Measurements from ENCODE around the gene FOXF1.

FOXF1 gene

DNA sequence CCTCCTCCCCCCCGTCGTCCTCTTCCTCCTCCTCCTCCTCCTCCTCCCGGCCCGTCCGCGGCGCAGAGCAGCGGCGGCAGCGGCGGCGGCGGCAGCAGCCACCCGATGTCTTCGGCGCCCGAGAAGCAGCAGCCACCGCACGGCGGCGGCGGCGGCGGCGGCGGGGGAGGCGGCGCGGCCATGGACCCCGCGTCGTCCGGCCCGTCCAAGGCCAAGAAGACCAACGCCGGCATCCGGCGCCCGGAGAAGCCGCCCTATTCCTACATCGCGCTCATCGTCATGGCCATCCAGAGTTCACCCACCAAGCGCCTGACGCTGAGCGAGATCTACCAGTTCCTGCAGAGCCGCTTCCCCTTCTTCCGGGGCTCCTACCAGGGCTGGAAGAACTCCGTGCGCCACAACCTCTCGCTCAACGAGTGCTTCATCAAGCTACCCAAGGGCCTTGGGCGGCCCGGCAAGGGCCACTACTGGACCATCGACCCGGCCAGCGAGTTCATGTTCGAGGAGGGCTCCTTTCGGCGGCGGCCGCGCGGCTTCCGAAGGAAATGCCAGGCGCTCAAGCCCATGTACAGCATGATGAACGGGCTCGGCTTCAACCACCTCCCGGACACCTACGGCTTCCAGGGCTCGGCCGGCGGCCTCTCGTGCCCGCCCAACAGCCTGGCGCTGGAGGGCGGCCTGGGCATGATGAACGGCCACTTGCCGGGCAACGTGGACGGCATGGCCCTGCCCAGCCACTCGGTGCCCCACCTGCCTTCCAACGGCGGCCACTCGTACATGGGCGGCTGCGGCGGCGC, at the start of gene FOXF1:
Gene FOXF1, plus strand, starts transcription at position 63 of the 797 bp plus-strand sequence. Its CDS starts 43 bp downstream, at position 106.
- in situ Hi-C loops (cut with HindIII; ENCODE audit: low pct_ligation_motif_present, low pct_unique_long_range_greater_than_20kb, low sequenced_read_pairs) = no loop called here

GRCh38 chr16:86461037-86461436, 49.3 kb upstream of the FOXF1 start:
- in situ Hi-C loops (cut with HindIII; ENCODE audit: low pct_ligation_motif_present, low pct_unique_long_range_greater_than_20kb, low sequenced_read_pairs) = no loop called here
- DNase-seq = no peak

More for the DNA sequence above, at the start of gene FOXF1:
- DNase-seq = no peak

DNA sequence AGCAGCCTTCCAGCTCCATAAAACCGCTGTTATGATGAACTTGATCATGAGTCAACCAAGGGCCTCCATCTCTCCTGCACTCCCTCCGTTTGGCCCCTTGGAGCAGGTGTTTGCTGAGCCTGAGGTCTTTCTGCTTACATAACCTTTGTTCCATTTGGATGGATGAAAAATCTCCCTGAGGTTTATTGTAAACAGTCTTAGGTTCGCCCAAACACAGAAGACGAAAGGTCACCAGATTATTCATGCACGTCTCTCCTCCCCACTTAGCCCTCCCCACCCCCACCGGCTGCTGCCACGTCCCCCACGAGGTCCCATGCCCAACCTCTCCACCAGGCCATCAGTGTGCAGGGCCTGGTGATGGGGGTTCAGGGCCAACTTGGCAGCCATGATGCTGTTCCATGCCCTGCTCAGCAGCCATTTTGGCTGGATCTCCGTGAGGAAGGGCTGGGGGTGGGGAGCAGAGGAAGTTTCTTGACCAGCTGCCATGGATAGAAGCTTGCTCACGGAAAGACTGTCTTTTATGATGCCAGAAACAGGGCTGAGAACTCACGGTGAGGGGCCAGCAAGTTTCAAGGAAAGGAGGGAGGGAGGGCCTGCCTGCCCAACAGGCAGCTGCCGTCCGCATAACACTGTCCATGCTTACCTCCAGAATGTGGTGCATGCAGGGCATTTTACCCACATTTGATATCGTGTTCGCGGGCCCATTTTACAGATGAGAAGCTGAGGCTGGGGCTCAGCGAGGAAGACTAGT, 47.8 kb upstream of the FOXF1 start:
- in situ Hi-C loops (cut with HindIII; ENCODE audit: low pct_ligation_motif_present, low pct_unique_long_range_greater_than_20kb, low sequenced_read_pairs) = no loop called here
- no peak for DNase-seq

DNA sequence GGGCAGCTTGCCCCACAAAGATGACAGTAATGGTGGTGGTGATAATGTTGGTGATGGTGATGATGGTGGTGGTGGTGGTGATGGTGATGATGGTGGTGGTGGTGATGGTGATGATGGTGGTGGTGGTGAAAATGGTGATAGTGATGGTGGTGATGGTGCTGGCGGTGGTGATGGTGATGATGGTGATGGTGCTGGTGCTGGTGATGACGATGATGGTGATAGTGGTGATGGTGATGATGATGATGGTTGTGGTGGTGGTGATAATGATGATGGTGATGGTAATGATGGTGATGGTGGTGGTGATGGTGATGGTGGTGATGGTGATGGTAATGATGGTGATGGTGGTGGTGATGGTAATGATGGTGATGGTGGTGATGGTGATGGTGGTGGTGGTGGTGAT, 46.3 kb upstream of the FOXF1 start:
- no peak for DNase-seq
- in situ Hi-C loops (cut with HindIII; ENCODE audit: low pct_ligation_motif_present, low pct_unique_long_range_greater_than_20kb, low sequenced_read_pairs) = no loop called here

DNA sequence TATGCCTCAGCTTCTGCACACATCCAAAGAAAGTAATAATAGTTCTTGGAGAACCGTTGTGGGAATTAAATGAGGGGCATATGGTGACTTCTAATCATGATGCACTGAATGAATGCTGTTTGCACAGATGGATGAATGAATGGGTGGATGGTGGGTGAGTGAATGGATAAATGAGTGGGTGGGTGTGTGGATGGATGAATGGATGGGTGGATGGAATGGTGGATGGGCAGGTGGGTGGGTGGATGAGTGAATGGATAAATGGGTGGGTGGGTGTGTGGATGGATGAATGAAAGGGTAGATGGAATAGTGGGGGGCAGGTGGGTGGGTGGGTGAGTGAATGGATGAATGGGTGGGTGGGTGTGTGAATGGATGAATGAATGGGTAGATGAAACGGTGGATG, 44.9 kb upstream of the FOXF1 start:
- in situ Hi-C loops (cut with HindIII; ENCODE audit: low pct_ligation_motif_present, low pct_unique_long_range_greater_than_20kb, low sequenced_read_pairs) = no loop called here

DNA sequence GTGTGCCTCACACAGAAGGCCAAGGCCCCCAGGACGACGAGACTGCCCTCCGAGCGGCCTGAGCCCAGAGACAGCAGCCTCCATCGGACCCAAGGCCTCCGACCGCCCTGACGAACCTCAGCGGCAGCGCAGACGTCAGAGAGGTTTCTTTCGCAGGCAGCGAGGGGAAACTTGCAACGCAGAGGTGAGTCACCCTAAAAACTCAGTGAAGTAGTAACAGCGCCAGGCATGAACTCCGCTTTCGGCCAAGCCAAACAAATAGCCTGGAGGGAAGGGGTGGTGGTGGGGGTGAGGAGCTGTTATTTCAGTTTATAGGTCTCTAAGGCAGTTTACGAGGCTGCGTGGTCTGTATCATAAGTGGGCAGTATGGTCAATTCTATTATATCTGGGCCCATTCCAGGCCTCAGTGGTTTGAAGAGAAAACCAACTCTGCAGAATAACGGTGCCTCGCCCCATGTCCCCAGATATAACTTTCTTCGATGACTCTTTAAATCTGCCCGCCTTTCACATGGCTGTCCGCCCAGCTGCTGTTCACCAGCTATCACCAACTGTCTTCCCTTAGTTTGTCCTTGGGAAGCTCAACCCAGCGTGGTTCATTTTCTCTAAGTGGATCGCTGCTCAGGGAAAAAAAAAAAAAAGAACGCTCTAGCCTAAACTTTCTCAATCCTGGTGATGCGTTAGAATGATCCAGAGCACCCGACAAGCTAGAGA, 43.5 kb upstream of the FOXF1 start:
- in situ Hi-C loops (cut with HindIII; ENCODE audit: low pct_ligation_motif_present, low pct_unique_long_range_greater_than_20kb, low sequenced_read_pairs) = no loop called here
- no peak for DNase-seq

More for the DNA sequence above, 44.9 kb upstream of the FOXF1 start:
- no peak for DNase-seq

DNA sequence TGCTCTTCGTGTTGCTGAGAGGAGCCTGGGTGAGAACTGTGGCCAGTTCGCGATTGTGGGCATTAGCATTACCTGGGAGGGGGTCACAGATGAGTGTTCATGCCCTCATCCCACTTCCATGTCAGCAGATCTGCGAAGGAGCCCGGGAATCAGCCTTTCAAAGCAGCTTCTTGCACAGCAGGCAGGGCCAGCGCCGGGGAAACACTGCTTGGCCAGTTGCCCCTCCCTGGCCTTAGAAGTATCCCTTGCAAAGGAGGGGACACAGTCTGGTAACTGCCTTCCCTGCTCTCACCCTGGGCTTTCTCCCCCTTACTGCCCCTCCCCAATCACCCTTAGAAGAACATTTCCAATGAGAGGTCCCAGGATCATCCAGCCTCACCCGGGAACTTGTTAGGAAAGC, 42.8 kb upstream of the FOXF1 start:
- in situ Hi-C loops (cut with HindIII; ENCODE audit: low pct_ligation_motif_present, low pct_unique_long_range_greater_than_20kb, low sequenced_read_pairs) = no loop called here
- no peak for DNase-seq

DNA sequence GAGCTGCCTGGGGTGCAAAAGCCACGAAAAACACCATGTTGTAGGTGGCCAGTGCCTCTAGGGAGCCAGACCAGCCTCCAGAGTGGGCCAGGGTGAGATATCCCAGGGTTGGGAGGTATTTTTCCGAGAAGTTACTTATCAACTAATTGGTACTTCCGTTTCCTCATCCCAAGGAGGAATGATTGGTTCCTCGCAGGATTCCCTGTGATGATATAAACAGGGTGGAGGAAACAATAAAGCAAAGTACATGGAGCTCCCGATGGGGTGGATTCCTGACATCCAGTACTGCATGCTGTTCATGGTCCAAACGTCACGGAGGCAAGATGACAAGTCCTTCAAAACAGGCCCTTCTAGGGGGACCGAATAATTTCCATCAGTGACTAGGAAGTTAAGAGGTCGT, 39.4 kb upstream of the FOXF1 start:
- in situ Hi-C loops (cut with HindIII; ENCODE audit: low pct_ligation_motif_present, low pct_unique_long_range_greater_than_20kb, low sequenced_read_pairs) = no loop called here
- no peak for DNase-seq

GRCh38 chr16:86471896-86472295, 38.4 kb upstream of the FOXF1 start:
- DNase-seq = no peak
- in situ Hi-C loops (cut with HindIII; ENCODE audit: low pct_ligation_motif_present, low pct_unique_long_range_greater_than_20kb, low sequenced_read_pairs) = no loop called here

DNA sequence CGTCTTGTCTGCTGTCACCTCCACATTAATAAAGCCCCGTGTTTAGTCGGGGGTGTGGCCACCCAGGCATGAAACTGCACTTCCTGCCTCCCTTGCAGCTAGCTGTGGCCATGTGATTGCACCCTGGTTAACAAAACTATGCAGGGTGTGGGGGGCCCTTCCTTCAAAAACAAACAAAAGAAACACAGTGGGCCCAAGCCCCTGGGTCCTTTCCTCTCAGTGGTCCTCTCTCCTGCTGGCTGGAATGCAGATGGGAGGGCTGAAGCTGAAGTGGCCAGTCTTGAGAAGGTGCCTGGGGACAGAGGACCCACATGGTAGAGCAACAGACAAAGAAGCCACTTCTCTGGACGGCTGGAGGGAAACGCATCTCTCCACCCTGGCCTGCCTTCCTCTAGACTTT, 38.0 kb upstream of the FOXF1 start:
- DNase-seq = no peak
- in situ Hi-C loops (cut with HindIII; ENCODE audit: low pct_ligation_motif_present, low pct_unique_long_range_greater_than_20kb, low sequenced_read_pairs) = no loop called here

DNA sequence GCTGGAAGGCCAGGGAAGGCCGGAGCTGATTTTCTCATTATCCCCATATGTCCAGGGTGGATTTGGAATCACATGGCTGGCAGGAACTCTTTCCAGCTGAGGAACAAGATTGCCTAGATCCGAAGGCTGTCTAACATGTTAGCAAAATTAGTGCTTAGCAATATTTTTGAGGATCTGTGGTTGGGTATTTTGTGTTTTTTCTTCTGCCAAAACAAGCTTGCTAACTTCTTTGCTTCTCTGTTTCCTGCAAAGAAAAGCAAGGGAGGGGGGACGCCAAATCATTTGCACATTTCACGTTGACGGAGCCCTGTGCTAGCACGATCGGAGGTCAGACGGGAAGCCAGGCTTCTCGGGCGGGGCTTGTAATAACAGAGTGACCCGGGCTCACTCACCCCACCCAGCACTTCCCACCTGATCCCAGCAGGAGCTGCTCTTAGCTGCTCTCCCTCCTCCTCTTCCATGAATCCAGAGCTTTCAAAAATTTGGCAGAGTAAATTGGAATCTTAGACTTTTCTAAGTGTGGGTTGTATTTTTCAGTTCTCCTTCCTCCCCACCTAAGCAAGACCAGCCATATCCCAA, 33.3 kb upstream of the FOXF1 start:
- in situ Hi-C loops (cut with HindIII; ENCODE audit: low pct_ligation_motif_present, low pct_unique_long_range_greater_than_20kb, low sequenced_read_pairs) = no loop called here
- DNase-seq = no peak

GRCh38 chr16:86477642-86478041, 32.7 kb upstream of the FOXF1 start:
- in situ Hi-C loops (cut with HindIII; ENCODE audit: low pct_ligation_motif_present, low pct_unique_long_range_greater_than_20kb, low sequenced_read_pairs) = no loop called here

DNA sequence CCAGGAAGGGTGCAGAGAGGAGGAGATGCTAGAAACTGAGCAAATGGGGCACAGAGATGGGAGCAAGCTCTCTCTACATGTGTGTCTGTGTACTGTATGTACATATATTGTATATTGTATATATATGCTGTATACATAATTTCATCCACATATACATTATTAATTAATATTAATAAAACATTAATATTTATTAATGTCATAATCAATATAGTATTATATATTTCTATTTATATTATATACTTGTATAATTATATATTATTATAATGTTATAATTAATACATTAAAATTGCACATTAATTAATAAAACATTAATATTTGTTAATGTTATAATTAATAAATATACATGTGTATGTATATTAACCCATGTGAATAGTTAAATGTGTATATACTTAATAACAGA, 31.5 kb upstream of the FOXF1 start:
- in situ Hi-C loops (cut with HindIII; ENCODE audit: low pct_ligation_motif_present, low pct_unique_long_range_greater_than_20kb, low sequenced_read_pairs) = no loop called here
- DNase-seq = no peak

More at GRCh38 chr16:86477642-86478041, 32.7 kb upstream of the FOXF1 start:
- DNase-seq = no peak

GRCh38 chr16:86479419-86479818, 30.9 kb upstream of the FOXF1 start:
- in situ Hi-C loops (cut with HindIII; ENCODE audit: low pct_ligation_motif_present, low pct_unique_long_range_greater_than_20kb, low sequenced_read_pairs) = no loop called here
- no peak for DNase-seq

GRCh38 chr16:86480444-86480843, 29.9 kb upstream of the FOXF1 start:
- DNase-seq = no peak
- in situ Hi-C loops (cut with HindIII; ENCODE audit: low pct_ligation_motif_present, low pct_unique_long_range_greater_than_20kb, low sequenced_read_pairs) = no loop called here

DNA sequence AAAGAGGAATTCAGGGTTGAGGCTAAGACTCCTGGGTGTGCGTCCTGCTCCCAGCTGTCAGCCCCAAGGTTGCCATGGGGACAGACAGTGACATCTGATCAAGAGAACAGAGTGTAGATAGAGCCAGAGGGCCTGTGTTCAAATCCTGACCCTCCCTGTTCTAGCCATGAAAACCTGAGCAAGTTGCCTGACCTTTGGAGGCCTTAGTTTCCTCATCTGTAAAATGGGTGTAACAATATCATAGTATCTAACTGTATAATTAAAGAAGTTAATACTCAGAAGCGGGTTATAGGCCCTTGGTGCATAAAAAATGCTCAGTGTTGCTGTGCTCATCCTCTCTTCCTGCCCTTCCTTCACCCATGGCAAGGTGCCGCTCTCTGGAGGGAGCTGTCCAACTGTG, 28.7 kb upstream of the FOXF1 start:
- DNase-seq = no peak
- in situ Hi-C loops (cut with HindIII; ENCODE audit: low pct_ligation_motif_present, low pct_unique_long_range_greater_than_20kb, low sequenced_read_pairs) = no loop called here

DNA sequence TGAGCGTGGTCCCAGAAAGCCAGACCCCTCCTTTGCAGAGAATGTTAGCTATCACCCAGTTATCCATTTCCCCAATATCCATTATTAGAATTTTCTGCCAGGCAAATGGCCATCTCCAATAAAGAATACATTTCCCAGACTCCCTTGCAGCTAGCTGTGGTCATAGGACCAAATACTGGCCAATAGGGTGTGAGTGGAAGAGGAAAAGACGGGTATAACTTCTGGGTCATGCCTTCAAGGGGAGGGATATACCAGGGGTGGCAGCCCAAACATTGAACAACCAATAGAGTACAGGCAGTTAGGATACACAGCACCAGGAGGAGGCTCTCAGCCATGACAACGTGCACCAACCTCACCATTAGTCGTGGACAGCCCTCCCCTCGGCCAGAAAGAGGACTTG, 26.1 kb upstream of the FOXF1 start:
- no peak for DNase-seq

DNA sequence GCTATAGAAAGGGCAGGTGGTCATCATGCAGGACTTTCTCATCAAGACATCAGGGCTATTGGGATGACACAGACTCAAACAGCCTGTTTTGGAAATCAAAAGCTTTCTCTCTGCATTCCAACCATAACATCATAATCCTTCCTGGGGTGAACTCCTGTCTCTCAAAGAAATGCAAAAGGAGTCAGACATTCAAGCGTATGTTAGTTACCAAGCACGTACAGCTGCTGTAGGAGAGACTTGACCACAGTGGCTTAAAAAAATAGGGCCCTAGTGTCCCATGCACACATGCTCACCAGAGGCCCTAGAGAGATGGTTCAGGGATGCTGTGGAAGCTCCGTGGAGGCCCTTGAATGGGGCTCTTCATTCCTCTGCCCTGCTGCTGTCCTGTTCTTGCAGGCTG, 24.6 kb upstream of the FOXF1 start:
- in situ Hi-C loops (cut with HindIII; ENCODE audit: low pct_ligation_motif_present, low pct_unique_long_range_greater_than_20kb, low sequenced_read_pairs) = no loop called here
- no peak for DNase-seq

More for the DNA sequence above, 26.1 kb upstream of the FOXF1 start:
- in situ Hi-C loops (cut with HindIII; ENCODE audit: low pct_ligation_motif_present, low pct_unique_long_range_greater_than_20kb, low sequenced_read_pairs) = no loop called here

Data from ACHN (cell line).